ENCODE data around the gene TMEM80.

DNA sequence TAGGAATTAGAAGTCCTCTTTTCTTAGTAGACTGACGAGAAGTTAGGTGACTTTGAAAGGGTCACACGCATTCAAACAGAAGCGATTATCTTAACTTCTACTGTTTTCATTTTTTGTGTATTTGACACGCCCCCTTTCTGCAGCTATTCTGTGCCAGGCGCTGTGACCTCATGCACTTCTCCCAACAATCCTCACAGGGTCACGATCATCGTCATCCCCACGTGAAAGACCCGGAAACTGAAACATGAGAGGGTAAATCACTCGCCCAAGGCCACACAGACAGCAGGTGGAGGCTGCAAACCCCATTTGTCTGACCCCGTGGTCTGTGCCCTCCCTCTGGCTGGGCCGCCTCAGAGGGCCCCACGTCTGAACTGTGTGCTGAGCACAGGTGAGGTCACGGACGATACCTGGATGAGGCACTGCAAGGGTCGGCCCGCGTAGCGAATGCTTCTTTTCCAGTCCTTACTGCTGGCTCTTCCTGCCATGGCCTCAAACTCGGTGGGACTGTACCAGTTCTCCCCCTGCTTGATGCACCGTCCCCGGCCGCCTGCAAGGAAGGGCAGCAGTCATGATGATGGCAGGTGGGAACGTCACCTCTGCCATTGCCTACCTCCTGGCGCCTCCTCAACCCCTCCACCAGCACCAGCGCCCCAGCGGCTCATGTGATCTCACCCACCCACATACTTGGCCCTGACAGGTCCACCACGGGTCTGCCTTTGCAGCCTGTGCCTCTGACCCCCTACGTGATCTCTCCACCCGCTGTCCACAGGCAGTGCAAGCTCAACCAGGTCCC, 9.0 kb upstream of the TMEM80 start:
- TF ChIP-seq, protein P1, sequence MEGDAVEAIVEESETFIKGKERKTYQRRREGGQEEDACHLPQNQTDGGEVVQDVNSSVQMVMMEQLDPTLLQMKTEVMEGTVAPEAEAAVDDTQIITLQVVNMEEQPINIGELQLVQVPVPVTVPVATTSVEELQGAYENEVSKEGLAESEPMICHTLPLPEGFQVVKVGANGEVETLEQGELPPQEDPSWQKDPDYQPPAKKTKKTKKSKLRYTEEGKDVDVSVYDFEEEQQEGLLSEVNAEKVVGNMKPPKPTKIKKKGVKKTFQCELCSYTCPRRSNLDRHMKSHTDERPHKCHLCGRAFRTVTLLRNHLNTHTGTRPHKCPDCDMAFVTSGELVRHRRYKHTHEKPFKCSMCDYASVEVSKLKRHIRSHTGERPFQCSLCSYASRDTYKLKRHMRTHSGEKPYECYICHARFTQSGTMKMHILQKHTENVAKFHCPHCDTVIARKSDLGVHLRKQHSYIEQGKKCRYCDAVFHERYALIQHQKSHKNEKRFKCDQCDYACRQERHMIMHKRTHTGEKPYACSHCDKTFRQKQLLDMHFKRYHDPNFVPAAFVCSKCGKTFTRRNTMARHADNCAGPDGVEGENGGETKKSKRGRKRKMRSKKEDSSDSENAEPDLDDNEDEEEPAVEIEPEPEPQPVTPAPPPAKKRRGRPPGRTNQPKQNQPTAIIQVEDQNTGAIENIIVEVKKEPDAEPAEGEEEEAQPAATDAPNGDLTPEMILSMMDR (conservative IDR thresholded peaks at IDR 0.05; ENCODE audit: low read depth, low read length), result no peak
- TF ChIP-seq RAD21 (IDR thresholded peaks at IDR 0.05; ENCODE audit: low read length), result no peak
- TF ChIP-seq RFX5 (IDR thresholded peaks at IDR 0.05; ENCODE audit: low read depth, low read length), result no peak
- TF ChIP-seq SMC3 (IDR thresholded peaks at IDR 0.05; ENCODE audit: low read depth, low read length), result no peak
- no peak for TF ChIP-seq NFE2L2 (IDR thresholded peaks at IDR 0.05; ENCODE audit: low read depth, low read length)
